Measurements from ENCODE around the gene MANEA. TPM values are rescaled to one million over a fixed set of nuclear protein-coding genes. Genes with fewer than 3 reads are reported as not detected.

The MANEA gene
- total RNA-seq, 2 experiments from 2014 or later = 6.1 to 8.0 TPM

DNA sequence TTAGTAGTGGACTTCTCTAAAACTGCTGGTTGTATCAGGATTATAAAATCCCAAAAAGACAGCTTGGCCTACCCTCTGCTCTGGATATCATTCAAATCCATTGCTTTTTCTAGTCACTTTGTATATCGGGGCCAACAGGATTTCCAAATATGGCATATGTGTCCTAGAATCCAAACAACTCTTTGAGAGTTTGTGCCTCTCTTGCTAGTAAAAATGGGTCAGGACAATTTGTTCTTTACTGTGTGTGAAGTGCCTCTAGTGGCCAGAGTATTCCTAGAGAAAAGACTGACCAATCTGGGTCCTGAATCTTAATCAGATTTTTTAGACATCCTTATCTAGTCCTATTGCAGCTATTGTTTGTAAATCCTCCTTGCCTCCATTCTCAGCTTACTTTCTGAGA is 33.5 kb upstream of the MANEA start:
- Mint-ChIP-seq H3K36me3 (ENCODE audit: low read depth) (no peaks in the 10 kb centered on the region), H3K9me3 (no peaks in the 10 kb centered on the region), H3K4me3 (no peak overlapping the region), H3K27ac (no peak overlapping the region), H3K27me3 (no peaks in the 10 kb centered on the region), H3K4me1 (ENCODE audit: low read depth) (no peaks in the 10 kb centered on the region)
- no peaks in the 10 kb centered on the region for H3K4me1 ChIP-seq (ENCODE audit: insufficient read depth, low read length)
- H3K36me3 ChIP-seq (ENCODE audit: insufficient read depth, low read length) = no peaks in the 10 kb centered on the region
- ATAC-seq (ENCODE audit: poor library complexity) = no peak
- TF ChIP-seq, protein P1, sequence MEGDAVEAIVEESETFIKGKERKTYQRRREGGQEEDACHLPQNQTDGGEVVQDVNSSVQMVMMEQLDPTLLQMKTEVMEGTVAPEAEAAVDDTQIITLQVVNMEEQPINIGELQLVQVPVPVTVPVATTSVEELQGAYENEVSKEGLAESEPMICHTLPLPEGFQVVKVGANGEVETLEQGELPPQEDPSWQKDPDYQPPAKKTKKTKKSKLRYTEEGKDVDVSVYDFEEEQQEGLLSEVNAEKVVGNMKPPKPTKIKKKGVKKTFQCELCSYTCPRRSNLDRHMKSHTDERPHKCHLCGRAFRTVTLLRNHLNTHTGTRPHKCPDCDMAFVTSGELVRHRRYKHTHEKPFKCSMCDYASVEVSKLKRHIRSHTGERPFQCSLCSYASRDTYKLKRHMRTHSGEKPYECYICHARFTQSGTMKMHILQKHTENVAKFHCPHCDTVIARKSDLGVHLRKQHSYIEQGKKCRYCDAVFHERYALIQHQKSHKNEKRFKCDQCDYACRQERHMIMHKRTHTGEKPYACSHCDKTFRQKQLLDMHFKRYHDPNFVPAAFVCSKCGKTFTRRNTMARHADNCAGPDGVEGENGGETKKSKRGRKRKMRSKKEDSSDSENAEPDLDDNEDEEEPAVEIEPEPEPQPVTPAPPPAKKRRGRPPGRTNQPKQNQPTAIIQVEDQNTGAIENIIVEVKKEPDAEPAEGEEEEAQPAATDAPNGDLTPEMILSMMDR (IDR thresholded peaks at IDR 0.05) = no peak
- no peak for DNase-seq
- no peak overlapping the region for H3K27ac ChIP-seq (ENCODE audit: low read depth in 1 of 2, low read length in 2 of 2)
- ChIA-PET POLR2A (no interaction called here), CTCF (no interaction called here)
- H3K4me3 ChIP-seq (ENCODE audit: low read length) = no peak overlapping the region
- no peaks in the 10 kb centered on the region for H3K27me3 ChIP-seq (ENCODE audit: control insufficient read depth in 1 of 2, insufficient read depth in 2 of 2, low read length in 2 of 2)
- intact Hi-C loops (cut with DNase I, micrococcal nuclease) = no loop called here
- H3K9me3 ChIP-seq (ENCODE audit: control insufficient read depth in 1 of 2, insufficient read depth in 1 of 2, low read length in 2 of 2) = no peaks in the 10 kb centered on the region

DNA sequence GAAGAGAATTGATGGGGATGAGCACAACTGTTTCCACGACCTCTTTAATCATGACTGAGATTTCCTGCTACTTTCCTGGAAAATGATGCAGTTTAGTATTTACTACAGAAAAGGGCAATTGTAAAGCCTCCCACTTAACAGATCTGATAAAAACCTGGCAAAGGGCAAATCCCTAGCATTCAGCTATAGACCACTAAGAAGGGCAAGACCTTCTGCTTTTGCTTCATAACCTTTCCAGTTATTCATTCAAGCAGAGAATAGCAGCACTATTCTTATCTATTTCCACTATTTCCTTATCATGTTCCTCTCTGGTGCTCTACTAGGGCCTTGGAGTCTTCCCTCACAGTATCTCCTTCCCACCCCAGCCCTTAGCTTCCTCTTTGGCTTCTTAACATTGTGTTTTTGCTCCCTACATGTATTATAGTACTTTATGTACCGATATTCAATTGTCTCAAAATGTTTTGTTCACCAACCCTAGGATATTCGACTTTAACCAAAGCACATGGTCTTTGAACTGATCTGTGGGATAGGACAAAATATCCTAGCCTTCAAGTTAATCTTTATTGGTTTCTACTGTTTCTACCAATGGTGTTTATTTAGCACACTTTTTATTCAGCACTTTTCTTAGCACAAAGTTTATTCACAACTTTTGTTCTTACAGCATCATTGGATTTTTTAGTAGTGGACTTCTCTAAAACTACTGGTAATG is 32.7 kb upstream of the MANEA start:
- no peaks in the 10 kb centered on the region for H3K27me3 Mint-ChIP-seq
- POLR2A ChIA-PET = no interaction called here

DNA sequence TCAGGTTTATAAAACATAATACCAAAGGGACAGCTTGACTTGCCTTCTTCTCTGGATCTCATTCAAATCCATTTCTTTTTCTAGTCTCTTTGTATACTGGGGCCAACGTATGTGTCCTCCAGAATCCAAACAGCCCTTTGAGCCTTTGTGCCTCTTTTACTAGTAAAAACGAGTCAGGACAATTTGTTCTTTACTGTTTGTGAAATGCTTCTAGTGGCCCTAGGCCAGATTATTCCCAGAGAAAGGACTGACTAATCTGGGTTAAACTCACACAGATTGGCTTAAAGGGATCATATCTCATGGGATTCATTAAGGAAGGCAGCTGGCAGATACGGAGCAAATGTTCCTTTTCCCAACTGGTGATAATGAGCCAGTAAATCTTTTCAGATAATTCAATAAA is 32.1 kb upstream of the MANEA start:
- intact Hi-C loops (cut with DNase I, micrococcal nuclease) = no loop called here
- H3K9me3 Mint-ChIP-seq = no peaks in the 10 kb centered on the region
- ChIA-PET CTCF (no interaction called here), POLR2A (no interaction called here)
- Histone ChIP-seq H3K27me3 (ENCODE audit: control insufficient read depth in 1 of 2, insufficient read depth in 2 of 2, low read length in 2 of 2) (no peaks in the 10 kb centered on the region), H3K27ac (ENCODE audit: low read depth in 1 of 2, low read length in 2 of 2) (no peak overlapping the region), H3K4me3 (ENCODE audit: low read length) (no peak overlapping the region), H3K36me3 (ENCODE audit: insufficient read depth, low read length) (no peaks in the 10 kb centered on the region), H3K4me1 (ENCODE audit: insufficient read depth, low read length) (no peaks in the 10 kb centered on the region), H3K9me3 (ENCODE audit: control insufficient read depth in 1 of 2, insufficient read depth in 1 of 2, low read length in 2 of 2) (no peaks in the 10 kb centered on the region)
- no peaks in the 10 kb centered on the region for H3K36me3 Mint-ChIP-seq (ENCODE audit: low read depth)
- no peaks in the 10 kb centered on the region for H3K27me3 Mint-ChIP-seq
- H3K4me1 Mint-ChIP-seq (ENCODE audit: low read depth) = no peaks in the 10 kb centered on the region
- no peak overlapping the region for H3K4me3 Mint-ChIP-seq
- no peak for ATAC-seq (ENCODE audit: poor library complexity)
- TF ChIP-seq, protein P1 (IDR thresholded peaks at IDR 0.05) = no peak
- no peak overlapping the region for H3K27ac Mint-ChIP-seq
- DNase-seq = no peak

More for the DNA sequence above, 32.7 kb upstream of the MANEA start:
- Mint-ChIP-seq H3K4me3 (no peak overlapping the region), H3K36me3 (ENCODE audit: low read depth) (no peaks in the 10 kb centered on the region), H3K9me3 (no peaks in the 10 kb centered on the region), H3K27ac (no peak overlapping the region), H3K4me1 (ENCODE audit: low read depth) (no peaks in the 10 kb centered on the region)
- Histone ChIP-seq H3K9me3 (ENCODE audit: control insufficient read depth in 1 of 2, insufficient read depth in 1 of 2, low read length in 2 of 2) (no peaks in the 10 kb centered on the region), H3K27ac (ENCODE audit: low read depth in 1 of 2, low read length in 2 of 2) (no peak overlapping the region), H3K27me3 (ENCODE audit: control insufficient read depth in 1 of 2, insufficient read depth in 2 of 2, low read length in 2 of 2) (no peaks in the 10 kb centered on the region), H3K4me1 (ENCODE audit: insufficient read depth, low read length) (no peaks in the 10 kb centered on the region), H3K36me3 (ENCODE audit: insufficient read depth, low read length) (no peaks in the 10 kb centered on the region), H3K4me3 (ENCODE audit: low read length) (no peak overlapping the region)
- TF ChIP-seq, protein P1 (IDR thresholded peaks at IDR 0.05) = no peak
- ATAC-seq (ENCODE audit: poor library complexity) = no peak
- no peak for DNase-seq
- CTCF ChIA-PET = no interaction called here
- intact Hi-C loops (cut with DNase I, micrococcal nuclease) = no loop called here

Data from CD4-positive, alpha-beta T cell (primary cell).